Midbrain (tissue), 1 donor: ENCODE measurements around the gene SHANK2.

Experiments used
- DNase-seq: peaks from one replicate; lab custom pipeline; 2025; lab: John Stamatoyannopoulos, UW

Gene SHANK2

GRCh38 chr11:71202598-71202944, 49.8 kb downstream of the SHANK2 start:
- no peak for DNase-seq
